DLD1 (cell line): ENCODE measurements around the gene ITGA2.

ENCODE experiments used
- in situ Hi-C: cut with HindIII; loops from 2 replicates; pipeline ENCODE4 v1.10.0; 2017; ENCODE audit warnings: low sequenced_read_pairs

Gene ITGA2

GRCh38 chr5:53013857-53014256 lies 24.7 kb downstream of the ITGA2 start:
- in situ Hi-C loops = no loop called here

GRCh38 chr5:53017383-53017782 lies 28.2 kb downstream of the ITGA2 start:
- in situ Hi-C loops = no loop called here

- in situ Hi-C loops = no loop called here
Measured at GRCh38 chr5:53017794-53018391, 28.7 kb downstream of the ITGA2 start.

- in situ Hi-C loops = no loop called here
Measured at GRCh38 chr5:53019320-53019719, 30.2 kb downstream of the ITGA2 start.

GRCh38 chr5:53022930-53023511 lies 33.9 kb downstream of the ITGA2 start:
- in situ Hi-C loops = no loop called here

GRCh38 chr5:53023969-53024368 lies 34.8 kb downstream of the ITGA2 start:
- in situ Hi-C loops = no loop called here

GRCh38 chr5:53024535-53024934 lies 35.4 kb downstream of the ITGA2 start:
- in situ Hi-C loops = no loop called here

GRCh38 chr5:53025487-53025886 lies 36.3 kb downstream of the ITGA2 start:
- in situ Hi-C loops = no loop called here

- in situ Hi-C loops = no loop called here
Measured at GRCh38 chr5:53027913-53028312, 38.8 kb downstream of the ITGA2 start.

GRCh38 chr5:53029608-53030007 lies 40.5 kb downstream of the ITGA2 start:
- in situ Hi-C loops = no loop called here

- in situ Hi-C loops = no loop called here
Measured at GRCh38 chr5:53030893-53031292, 41.7 kb downstream of the ITGA2 start.

GRCh38 chr5:53031695-53032096 lies 42.5 kb downstream of the ITGA2 start:
- in situ Hi-C loops = no loop called here

- in situ Hi-C loops = no loop called here
Measured at GRCh38 chr5:53032188-53032587, 43.0 kb downstream of the ITGA2 start.

GRCh38 chr5:53034832-53035231 lies 45.7 kb downstream of the ITGA2 start:
- in situ Hi-C loops = no loop called here

- in situ Hi-C loops = no loop called here
Measured at GRCh38 chr5:53035868-53036381, 46.8 kb downstream of the ITGA2 start.

GRCh38 chr5:53037141-53037859 lies 48.1 kb downstream of the ITGA2 start:
- in situ Hi-C loops = no loop called here

GRCh38 chr5:53038196-53038847 lies 49.2 kb downstream of the ITGA2 start:
- in situ Hi-C loops = no loop called here

GRCh38 chr5:53039855-53040254 lies 50.7 kb downstream of the ITGA2 start:
- in situ Hi-C loops = no loop called here

- in situ Hi-C loops = no loop called here
Measured at GRCh38 chr5:53041071-53041692, 52.0 kb downstream of the ITGA2 start.

GRCh38 chr5:53041740-53042139 lies 52.6 kb downstream of the ITGA2 start:
- in situ Hi-C loops = no loop called here

GRCh38 chr5:53045263-53045662 lies 56.1 kb downstream of the ITGA2 start:
- in situ Hi-C loops = no loop called here
